HepG2 (cell line): ENCODE results near the gene KANSL1. TPM values are rescaled to one million over a fixed set of nuclear protein-coding genes. Genes with fewer than 3 reads are reported as not detected.

Experiments used
- BCL6 ChIP-seq: IDR thresholded peaks from 2 replicates; pipeline ENCODE4 v1.6.1; 2016; ENCODE audit warnings: missing genetic modification reagents, missing compliant biosample characterization
- CBX1 ChIP-seq: IDR thresholded peaks from one replicate; pipeline ENCODE4 v1.6.1; 2016; ENCODE audit warnings: antibody characterized with exemption, low read depth
- FLYWCH1 ChIP-seq: sonication (generic); formaldehyde crosslinking; IDR thresholded peaks from 2 replicates; pipeline ENCODE4 v1.8.1; 2023; ENCODE audit warnings: mild to moderate bottlenecking, missing genetic modification reagents
- FOXO4 ChIP-seq: sonication (generic); formaldehyde crosslinking; conservative IDR thresholded peaks from 2 replicates; pipeline ENCODE4 v1.8.1; 2023; ENCODE audit warnings: missing genetic modification reagents
- FOXP4 ChIP-seq: sonication (generic); formaldehyde crosslinking; IDR thresholded peaks from 2 replicates; pipeline ENCODE4 v1.4.0; 2020; ENCODE audit warnings: missing genetic modification reagents
- GABPA ChIP-seq, 2 experiments: IDR thresholded peaks; 2 replicates each; pipeline ENCODE4 v1.6.1; 2011 to 2016; ENCODE audit warnings: low read depth in 2 of 2, low read length in 1 of 2, missing biosample characterization in 1 of 2, missing genetic modification characterization in 1 of 2
- IKZF4 ChIP-seq: sonication (generic); formaldehyde crosslinking; IDR thresholded peaks from 2 replicates; pipeline ENCODE4 v1.5.1; 2020; ENCODE audit warnings: borderline replicate concordance, mild to moderate bottlenecking, low read depth, missing genetic modification reagents; ENCODE audit errors: not compliant biosample characterization
- KDM6A ChIP-seq: IDR thresholded peaks from 2 replicates; pipeline ENCODE4 v1.6.1; 2016; ENCODE audit warnings: low read depth
- KLF6 ChIP-seq: IDR thresholded peaks from 2 replicates; pipeline ENCODE4 v1.8.0; 2016; ENCODE audit warnings: missing biosample characterization, missing genetic modification reagents
- MXD1 ChIP-seq: sonication (generic); formaldehyde crosslinking; IDR thresholded peaks from 2 replicates; pipeline ENCODE4 v1.4.0; 2020; ENCODE audit warnings: mild to moderate bottlenecking, missing genetic modification reagents
- PLRG1 ChIP-seq: fragments of 450-650 bp; conservative IDR thresholded peaks from 2 replicates; pipeline ENCODE4 v1.6.1; 2016
- RAD51 ChIP-seq: fragments of 450-650 bp; IDR thresholded peaks from 2 replicates; pipeline ENCODE4 v1.6.1; 2016; ENCODE audit warnings: borderline replicate concordance
- SKIL ChIP-seq: sonication (generic); formaldehyde crosslinking; IDR thresholded peaks from 2 replicates; pipeline ENCODE4 v1.8.0; 2022; ENCODE audit warnings: missing genetic modification reagents, mild to moderate bottlenecking, moderate library complexity, borderline replicate concordance
- THAP8 ChIP-seq: sonication (generic); formaldehyde crosslinking; IDR thresholded peaks from 2 replicates; pipeline ENCODE4 v1.5.1; 2020; ENCODE audit warnings: missing genetic modification reagents, mild to moderate bottlenecking, borderline replicate concordance
- ZBTB38 ChIP-seq: sonication (generic); formaldehyde crosslinking; IDR thresholded peaks from 2 replicates; pipeline ENCODE4 v1.5.1; 2020; ENCODE audit warnings: mild to moderate bottlenecking, missing genetic modification reagents
- ZBTB46 ChIP-seq: sonication (generic); formaldehyde crosslinking; IDR thresholded peaks from 2 replicates; pipeline ENCODE4 v1.4.0; 2020; ENCODE audit warnings: mild to moderate bottlenecking, missing genetic modification reagents, borderline replicate concordance
- ZNF136 ChIP-seq: sonication (generic); formaldehyde crosslinking; IDR thresholded peaks from 2 replicates; pipeline ENCODE4 v1.8.1; 2022; ENCODE audit warnings: low read depth, mild to moderate bottlenecking, moderate library complexity, missing genetic modification reagents
- ZNF607 ChIP-seq: sonication (generic); formaldehyde crosslinking; IDR thresholded peaks from 2 replicates; pipeline ENCODE4 v1.5.1; 2020; ENCODE audit warnings: missing genetic modification reagents, mild to moderate bottlenecking, borderline replicate concordance
- ZNF7 ChIP-seq: IDR thresholded peaks from 2 replicates; pipeline ENCODE4 v1.6.1; 2016; ENCODE audit warnings: missing biosample characterization, missing genetic modification reagents
- ZNF770 ChIP-seq: sonication (generic); formaldehyde crosslinking; IDR thresholded peaks from 2 replicates; pipeline ENCODE4 v1.5.0; 2020; ENCODE audit warnings: mild to moderate bottlenecking, missing genetic modification reagents
- polyA plus RNA-seq, 8 experiments: library from polyadenylated mRNA; depleted of rRNA in 3 of 8; stranded (reverse) in 7 of 8; unstranded in 1 of 8; fragments of >200 nt; fragmentation: Illumina TruSeq in 4 of 8; extraction: Trizol in 4 of 8; gene quantifications; 2 replicates each; pipeline versions ENCODE4 v1.2.1 to v1.2.3, GENCODE V29; 2011 to 2016; ENCODE audit warnings: low read depth in 4 of 8, missing spikeins in 1 of 8, mixed read lengths in 1 of 8; ENCODE audit not compliant: insufficient read depth in 1 of 8
- total RNA-seq, 5 experiments: library from RNA; depleted of rRNA; stranded (reverse); fragments of >200 nt; fragmentation: Illumina TruSeq; extraction: Trizol; gene quantifications; 2 replicates each; pipeline ENCODE4 v1.2.3, GENCODE V29; 2016; ENCODE audit warnings: low read depth in 1 of 5

The KANSL1 gene
- total and polyA plus RNA-seq, 2 of the 13 experiments (the other 11 are each of a cell fraction or from before 2014, with no cell fraction given): 24.0 to 59.6 TPM

- TF ChIP-seq THAP8 (CRISPR knock-in tag) (no peak), ZNF607 (CRISPR knock-in tag) (no peak), RAD51 (no peak), GABPA (IDR thresholded peaks at IDR 0.05; ENCODE audit: low read depth, low read length) (no peak), GABPA (CRISPR knock-in tag; IDR thresholded peaks at IDR 0.05; ENCODE audit: low read depth) (no peak), IKZF4 (no peak), ZNF7 (CRISPR knock-in tag) (no peak), SKIL (CRISPR knock-in tag) (no peak; the same call in 1 of the 2 replicates), FLYWCH1 (CRISPR knock-in tag) (no peak), CBX1 (no peak), KLF6 (CRISPR knock-in tag) (no peak), BCL6 (CRISPR knock-in tag) (peak; percentile 76), FOXP4 (no peak), ZNF770 (CRISPR knock-in tag) (peak; percentile 71; the same call in 1 of the 2 replicates), FOXO4 (CRISPR knock-in tag) (0 out of 2 replicates have a peak, but pooled peaks have one; percentile 11), MXD1 (CRISPR knock-in tag) (no peak), ZNF136 (no peak; the same call in 1 of the 2 replicates), ZBTB38 (CRISPR knock-in tag) (no peak), ZBTB46 (CRISPR knock-in tag) (no peak), KDM6A (CRISPR knock-in tag) (no peak), PLRG1 (no peak)
Observed at GRCh38 chr17:46013127-46013501, 180.1 kb downstream of the KANSL1 start (continued).
